ENCODE data around the gene SCAMP3.
"Not testable (repeated sequence)": the region's sequence is repeated elsewhere in the genome, so short reads cannot be mapped to it uniquely, and the experiment has no call there.

The SCAMP3 gene

DNA sequence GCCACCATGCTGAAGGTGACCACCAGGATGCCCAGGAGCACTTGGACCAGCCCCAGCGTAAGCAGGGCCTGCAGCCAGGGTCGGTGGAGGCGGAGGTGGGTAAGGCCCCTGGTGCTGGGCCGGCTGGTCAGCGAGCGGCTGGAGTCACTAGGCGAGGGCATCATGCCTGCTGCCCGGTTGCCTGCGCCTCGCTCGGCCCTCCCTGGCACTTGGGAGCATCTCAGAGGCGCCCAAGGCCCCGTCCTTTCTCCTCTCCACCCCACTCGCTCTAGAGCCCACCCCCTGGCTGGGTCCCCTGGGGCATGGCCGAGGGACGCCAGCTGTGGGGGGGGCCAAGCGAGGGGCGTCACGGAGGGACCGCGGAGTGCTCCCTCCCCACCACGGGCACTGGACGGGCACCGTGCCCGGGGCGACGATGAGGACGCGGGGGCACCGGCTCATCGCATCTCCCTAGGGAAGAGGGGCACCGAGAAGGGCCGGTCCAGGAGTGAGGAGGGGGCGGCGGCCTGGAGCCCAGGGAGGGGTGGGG, 7.4 kb downstream of the SCAMP3 start:
- DNase-seq (ENCODE audit: low spot score), result peak; percentile 6

DNA sequence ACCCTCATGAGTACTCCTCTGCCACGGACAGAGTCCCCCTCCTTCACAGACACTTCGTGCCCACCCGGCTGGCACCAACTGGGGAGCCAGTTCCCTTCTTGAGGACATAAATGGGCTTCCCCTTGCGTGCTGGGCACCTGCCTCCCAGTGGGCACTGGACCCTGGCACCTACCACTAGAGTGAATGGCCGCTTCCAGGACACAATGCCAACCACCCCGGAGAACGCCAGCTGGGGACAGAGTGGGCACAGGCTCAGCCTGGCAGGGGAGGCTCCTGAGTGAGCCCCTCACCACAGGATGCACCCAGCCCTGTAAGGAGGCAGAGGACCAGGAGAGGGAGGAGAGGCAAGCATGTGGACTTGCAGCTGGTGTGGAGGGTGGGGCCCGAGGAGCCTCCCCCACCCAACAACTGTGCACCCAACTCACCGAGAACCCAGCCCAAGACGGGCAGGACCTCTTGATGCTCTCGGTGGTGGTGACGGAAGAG, 7.9 kb downstream of the SCAMP3 start:
- DNase-seq (ENCODE audit: low spot score), result no peak

GRCh38 chr1:155253797-155254196, 8.4 kb downstream of the SCAMP3 start:
- DNase-seq (ENCODE audit: low spot score), result peak; percentile 44

DNA sequence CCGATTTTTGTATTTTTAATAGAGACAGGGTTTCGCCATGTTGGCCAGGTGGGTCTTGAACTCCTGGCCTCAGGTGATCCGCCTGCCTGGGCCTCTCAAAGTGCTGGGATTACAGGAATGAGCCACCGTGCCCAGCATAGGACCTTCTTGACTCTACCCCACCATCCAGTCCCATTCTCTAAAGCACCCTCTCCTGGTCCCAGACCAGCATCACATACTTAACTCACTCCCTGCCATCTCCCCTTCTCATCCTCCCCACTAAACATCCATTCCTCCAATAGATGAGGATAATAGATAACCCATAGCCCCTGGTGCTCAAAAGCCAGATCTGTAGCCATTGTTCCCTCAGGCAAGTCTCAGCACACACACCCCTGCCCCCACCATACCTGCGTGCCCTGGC, 9.0 kb downstream of the SCAMP3 start:
- DNase-seq (ENCODE audit: low spot score), result no peak

DNA sequence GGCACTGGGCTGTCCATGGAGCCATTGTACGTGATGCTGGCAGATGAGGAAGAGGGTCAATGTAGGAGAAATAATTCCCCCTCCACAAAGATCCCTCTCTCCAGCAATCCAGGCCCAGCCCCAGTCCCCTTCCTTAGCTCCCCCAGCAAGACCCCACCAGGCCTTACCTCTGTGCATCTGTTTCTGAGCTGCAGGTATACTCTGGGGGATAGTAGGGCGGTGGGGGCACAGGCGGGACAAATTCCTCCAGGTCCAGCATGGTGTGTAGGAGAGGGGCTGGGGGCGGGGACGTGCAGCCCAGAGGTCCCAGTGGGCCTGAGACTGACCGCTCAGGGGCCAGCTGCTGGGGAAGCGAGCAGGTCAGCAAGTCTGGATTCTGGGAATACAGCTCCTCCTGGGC, 10.6 kb downstream of the SCAMP3 start:
- no peak for DNase-seq (ENCODE audit: low spot score)

- peak; percentile 90 for DNase-seq (ENCODE audit: low spot score)
Measured at GRCh38 chr1:155250633-155251449, 11.3 kb downstream of the SCAMP3 start.

DNA sequence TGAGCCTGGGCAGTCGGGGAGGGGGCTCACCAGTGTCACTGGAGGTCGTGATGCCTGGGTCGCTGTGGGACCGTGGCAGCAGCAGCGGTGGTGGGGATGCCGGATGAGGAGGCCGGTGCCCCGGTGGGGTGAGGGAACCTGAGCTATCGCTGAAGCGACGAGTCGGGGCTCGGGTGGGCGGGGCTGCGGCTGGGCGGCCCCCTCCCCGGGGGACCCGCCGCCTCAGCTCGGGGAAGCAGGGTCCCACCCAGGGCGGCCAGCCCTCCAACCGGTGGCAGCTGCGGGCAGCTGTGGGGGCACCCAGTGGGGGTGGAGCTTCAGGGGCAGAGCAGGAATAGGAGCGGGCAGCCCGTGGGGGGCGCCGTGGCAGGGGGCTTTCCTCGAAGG, 11.9 kb downstream of the SCAMP3 start:
- DNase-seq (ENCODE audit: low spot score), result no peak

- DNase-seq (ENCODE audit: low spot score), result no peak
Measured at GRCh38 chr1:155247667-155248553, 14.2 kb downstream of the SCAMP3 start.

DNA sequence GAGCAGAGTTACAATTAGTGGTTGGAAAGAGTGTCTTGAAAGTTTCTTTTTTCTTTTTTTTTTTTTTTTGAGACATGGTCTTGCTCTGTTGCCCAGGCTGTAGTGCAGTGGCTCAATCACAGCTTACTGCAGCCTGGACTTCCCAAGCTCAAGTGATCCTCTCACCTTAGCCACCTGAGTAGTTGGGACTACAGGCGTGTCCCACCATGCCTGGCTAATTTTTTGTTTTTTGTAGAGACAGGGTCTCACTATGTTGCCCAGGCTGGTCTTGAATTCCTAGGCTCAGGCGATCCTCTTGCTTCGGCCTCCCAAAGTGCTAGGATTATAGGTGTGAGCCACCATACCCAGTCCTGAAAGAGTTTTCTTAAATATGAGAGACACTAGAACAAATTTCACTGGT, 15.4 kb downstream of the SCAMP3 start:
- DNase-seq (ENCODE audit: low spot score), result not testable (repeated sequence)

DNA sequence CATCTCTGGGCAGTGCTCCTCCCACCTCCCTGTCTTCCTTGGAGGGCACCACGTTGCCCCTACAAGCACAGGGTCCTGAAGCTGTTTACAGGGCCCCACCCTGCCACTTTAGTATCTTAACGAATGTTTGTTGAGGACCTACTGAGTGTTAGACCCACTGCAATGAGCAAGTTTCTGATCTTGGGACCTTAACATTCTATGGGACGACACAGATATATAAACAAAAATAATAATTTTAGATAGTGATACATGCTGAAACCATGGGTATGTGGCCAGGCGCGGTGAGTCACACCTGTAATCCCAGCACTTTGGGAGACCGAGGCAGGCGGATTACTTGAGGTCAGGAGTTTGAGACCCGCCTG, 17.0 kb downstream of the SCAMP3 start:
- no peak for DNase-seq (ENCODE audit: low spot score)

GRCh38 chr1:155244368-155245162, 17.6 kb downstream of the SCAMP3 start:
- peak; percentile 99 for DNase-seq (ENCODE audit: low spot score)

- DNase-seq (ENCODE audit: low spot score), result no peak
Measured at GRCh38 chr1:155242805-155243358, 19.3 kb downstream of the SCAMP3 start.

DNA sequence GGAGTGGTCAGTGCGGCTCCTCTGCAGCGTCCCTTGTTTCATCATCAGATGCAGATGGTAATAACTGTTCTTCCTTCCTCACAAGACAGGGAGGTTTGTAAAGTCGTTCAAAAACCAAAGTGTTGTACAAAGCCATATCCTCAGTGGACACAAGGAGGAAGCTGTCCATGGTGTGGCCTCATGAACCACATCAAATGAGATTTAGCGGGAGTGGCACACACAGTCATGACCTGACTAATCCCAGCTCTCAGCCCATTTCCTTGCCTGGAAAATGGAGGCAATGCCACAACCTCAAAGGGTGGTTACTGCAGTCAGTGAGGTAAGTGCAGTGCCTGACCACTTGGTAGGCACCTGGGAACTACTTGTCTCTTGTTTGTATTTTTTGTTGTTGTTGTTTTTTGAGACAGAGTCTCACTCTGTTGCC, 20.3 kb downstream of the SCAMP3 start:
- no peak for DNase-seq (ENCODE audit: low spot score)

GRCh38 chr1:155241069-155241679, 21.0 kb downstream of the SCAMP3 start:
- DNase-seq (ENCODE audit: low spot score), result peak; percentile 80

- DNase-seq (ENCODE audit: low spot score), result no peak
Measured at GRCh38 chr1:155236451-155236850, 25.7 kb downstream of the SCAMP3 start.

- not testable (repeated sequence) for DNase-seq (ENCODE audit: low spot score)
Measured at GRCh38 chr1:155235375-155235774, 26.8 kb downstream of the SCAMP3 start.

DNA sequence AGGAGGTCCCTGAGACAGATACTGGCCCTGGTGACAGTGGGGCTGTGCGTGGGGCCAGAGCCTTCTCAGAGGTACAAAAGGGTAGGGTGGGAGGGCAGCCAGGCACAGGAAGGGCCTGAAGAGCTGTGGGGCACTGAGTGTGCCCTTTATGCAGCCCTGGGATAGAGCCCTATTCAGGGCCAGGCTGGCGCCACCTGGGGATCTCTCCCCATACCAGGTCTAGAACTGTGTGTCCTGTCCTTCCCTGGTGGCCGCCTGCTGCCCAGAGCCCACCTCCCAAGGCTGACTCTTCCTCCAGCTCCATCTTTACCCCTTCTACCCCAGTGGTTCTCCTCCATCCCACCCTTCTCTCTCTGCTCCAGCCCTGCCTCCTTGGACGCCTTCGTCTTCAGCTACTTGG, 28.7 kb downstream of the SCAMP3 start:
- not testable (repeated sequence) for DNase-seq (ENCODE audit: low spot score)

GRCh38 chr1:155232001-155232978, 29.9 kb downstream of the SCAMP3 start:
- DNase-seq (ENCODE audit: low spot score), result not testable (repeated sequence)

DNA sequence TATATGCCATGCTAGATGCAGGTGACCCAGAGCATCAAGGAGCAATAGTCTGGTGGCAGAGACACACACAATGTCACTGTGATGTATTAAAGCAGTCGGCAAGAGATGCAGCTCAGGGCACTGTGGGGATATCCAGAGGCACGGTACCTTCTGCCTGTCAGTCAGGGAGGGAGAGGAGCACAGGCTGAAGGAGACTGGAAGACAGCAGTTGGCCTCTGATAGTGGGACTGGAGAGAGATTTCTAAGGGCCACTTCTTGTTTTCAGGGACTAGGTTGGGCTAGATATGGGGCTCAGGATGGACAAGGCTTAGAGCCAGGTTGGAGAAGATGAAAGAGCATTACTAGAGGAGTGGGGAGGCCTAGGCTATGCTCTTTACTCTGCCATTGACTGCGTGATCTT, 30.9 kb downstream of the SCAMP3 start:
- DNase-seq (ENCODE audit: low spot score), result not testable (repeated sequence)

DNA sequence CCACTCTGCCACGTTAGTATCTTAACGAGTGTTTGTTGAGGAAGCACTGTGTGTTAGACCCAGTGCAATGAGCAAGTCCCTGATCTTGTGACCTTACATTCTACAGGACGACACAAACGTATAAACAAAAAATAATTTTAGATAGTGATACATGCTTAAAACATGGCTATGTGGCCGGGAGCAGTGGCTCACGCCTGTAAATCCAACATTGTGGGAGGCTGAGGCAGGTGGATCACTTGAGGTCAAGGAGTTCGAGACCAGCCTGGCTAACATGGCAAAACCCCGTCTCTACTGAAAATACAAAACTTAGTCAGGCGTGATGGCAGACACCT, 34.1 kb downstream of the SCAMP3 start:
- no peak for DNase-seq (ENCODE audit: low spot score)
